ENCODE results near the gene ZDHHC11B. TPM values are rescaled to one million over a fixed set of nuclear protein-coding genes. Genes with fewer than 3 reads are reported as not detected.
"Not testable (repeated sequence)": the region's sequence is repeated elsewhere in the genome, so short reads cannot be mapped to it uniquely, and the experiment has no call there.

ZDHHC11B gene, protein sequence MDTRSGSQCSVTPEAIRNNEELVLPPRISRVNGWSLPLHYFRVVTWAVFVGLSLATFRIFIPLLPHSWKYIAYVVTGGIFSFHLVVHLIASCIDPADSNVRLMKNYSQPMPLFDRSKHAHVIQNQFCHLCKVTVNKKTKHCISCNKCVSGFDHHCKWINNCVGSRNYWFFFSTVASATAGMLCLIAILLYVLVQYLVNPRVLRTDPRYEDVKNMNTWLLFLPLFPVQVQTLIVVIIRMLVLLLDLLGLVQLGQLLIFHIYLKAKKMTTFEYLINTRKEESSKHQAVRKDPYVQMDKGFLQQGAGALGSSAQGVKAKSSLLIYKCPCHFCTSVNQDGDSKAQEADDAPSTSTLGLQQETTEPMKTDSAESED
- total RNA-seq (0.71 TPM), polyA plus RNA-seq (2.2 TPM)
- long read RNA-seq, donor 1: 0 reads
- long read RNA-seq, donor 2: 0 reads
- long read RNA-seq, donor 3, partial matches to known transcripts: 0 of 1 reads
- long read RNA-seq, donor 3, other reads (novel, unspliced or antisense): 0 of 1 reads
- long read RNA-seq, donor 4: 0 reads
- long read RNA-seq, donor 5: 0 reads
- long read RNA-seq, donor 6: 0 reads
- long read RNA-seq, donor 7, partial matches to known transcripts: 0 of 1 reads
- long read RNA-seq, donor 7, other reads (novel, unspliced or antisense): 0 of 1 reads
- long read RNA-seq, donor 8: 0 reads
- long read RNA-seq, donor 9: 0 reads
- long read RNA-seq, donor 10: 0 reads

DNA sequence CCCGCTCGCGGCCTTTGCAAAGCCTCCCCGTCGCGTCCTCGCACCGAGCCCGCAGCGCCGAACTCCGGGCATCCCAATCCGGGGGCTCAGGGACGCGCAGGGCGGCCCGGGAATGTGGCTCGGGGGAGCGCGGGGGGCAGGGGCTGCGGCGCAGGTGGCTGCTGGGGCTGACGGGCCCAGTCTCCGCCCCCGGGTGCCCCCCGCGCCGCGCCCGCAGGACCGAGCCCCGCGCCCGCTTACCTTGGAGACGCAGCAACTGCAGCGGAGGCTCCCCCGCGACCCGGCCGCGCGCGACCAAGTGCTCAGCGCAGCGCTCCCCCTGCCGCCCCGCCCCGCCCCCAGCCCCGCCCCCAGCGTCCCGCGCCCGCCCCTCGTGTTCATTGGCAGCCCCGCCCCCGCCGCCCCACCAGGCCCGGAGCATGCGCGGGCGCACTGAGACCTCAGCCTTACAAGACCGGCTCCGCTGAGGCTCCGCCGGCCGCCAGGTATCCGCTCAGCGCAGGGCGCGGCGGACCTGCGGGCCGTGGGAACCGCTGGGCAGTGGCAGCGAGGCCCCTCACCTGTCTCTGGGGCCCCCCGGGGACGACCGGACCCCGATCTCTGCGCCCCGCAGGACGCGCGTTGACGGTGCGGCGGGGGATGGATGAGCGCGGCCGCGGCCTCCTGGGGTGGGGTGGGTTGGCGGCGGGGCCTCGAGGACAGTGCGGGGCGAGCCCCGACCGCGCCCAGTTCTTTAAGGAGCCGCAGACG, at the start of gene ZDHHC11B:
Gene ZDHHC11B, minus strand, starts transcription at position 302 of the 750 bp plus-strand sequence. CDS start 17,810 bp downstream, outside the sequence.
- peaks cover 5 to 39% of the 10 kb centered on the region in 2 donors for H3K27me3 ChIP-seq (ENCODE audit: control insufficient read depth in 2 of 2, insufficient read depth in 1 of 2, low read length in 1 of 2)
- H3K9me3 ChIP-seq (ENCODE audit: control insufficient read depth in 2 of 2, insufficient read depth in 1 of 2, low read length in 1 of 2); H3K4me1 ChIP-seq (ENCODE audit: control insufficient read depth in 2 of 2, insufficient read depth in 2 of 2, low read length in 2 of 2); H3K27ac ChIP-seq (ENCODE audit: low read depth in 1 of 2, low read length in 1 of 2); H3K36me3 ChIP-seq (ENCODE audit: control insufficient read depth in 2 of 2, insufficient read depth in 2 of 2, low read length in 1 of 2): not testable (repeated sequence)
- DNase-seq (ENCODE audit: low read depth in 6 of 9, low spot score in 9 of 9): peak; percentile 48 to 87 (median 73)
- H3K4me3 ChIP-seq (ENCODE audit: low read length in 2 of 2): peak within 1 kb of the TSS; percentile 24 to 71
- under 1% methylated on average over 101 of the region's 101 CpGs for WGBS

DNA sequence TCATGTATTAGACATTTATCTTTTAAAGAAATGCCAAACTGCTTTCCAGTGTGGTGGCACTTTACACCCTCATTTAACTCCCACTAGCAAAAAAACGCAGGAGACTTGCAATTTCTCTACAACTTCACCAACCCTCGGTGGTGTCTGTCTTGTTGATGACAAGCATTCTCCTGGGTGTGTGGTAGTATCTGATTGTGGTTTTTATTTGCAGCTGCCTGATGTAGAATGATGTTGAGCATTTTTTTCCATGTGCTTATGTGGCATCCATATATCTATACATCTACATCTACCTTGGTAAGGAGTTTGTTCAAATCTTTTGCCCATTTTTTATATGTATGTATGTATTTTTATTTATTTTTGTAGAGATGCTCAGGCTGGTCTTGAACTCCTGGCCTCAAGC, 49.5 kb upstream of the ZDHHC11B start:
- H3K9me3 ChIP-seq (ENCODE audit: control insufficient read depth in 2 of 2, insufficient read depth in 1 of 2, low read length in 1 of 2); H3K27ac ChIP-seq (ENCODE audit: low read depth in 1 of 2, low read length in 1 of 2); H3K4me3 ChIP-seq (ENCODE audit: low read length in 2 of 2); H3K4me1 ChIP-seq (ENCODE audit: control insufficient read depth in 2 of 2, insufficient read depth in 2 of 2, low read length in 2 of 2); DNase-seq (ENCODE audit: low read depth in 6 of 9, low spot score in 9 of 9); H3K27me3 ChIP-seq (ENCODE audit: control insufficient read depth in 2 of 2, insufficient read depth in 1 of 2, low read length in 1 of 2); H3K36me3 ChIP-seq (ENCODE audit: control insufficient read depth in 2 of 2, insufficient read depth in 2 of 2, low read length in 1 of 2): not testable (repeated sequence)
- WGBS: 78% methylated on average over 2 of the region's 2 CpGs

- H3K4me3 ChIP-seq (ENCODE audit: low read length in 2 of 2); H3K27me3 ChIP-seq (ENCODE audit: control insufficient read depth in 2 of 2, insufficient read depth in 1 of 2, low read length in 1 of 2); DNase-seq (ENCODE audit: low read depth in 6 of 9, low spot score in 9 of 9); H3K36me3 ChIP-seq (ENCODE audit: control insufficient read depth in 2 of 2, insufficient read depth in 2 of 2, low read length in 1 of 2); H3K9me3 ChIP-seq (ENCODE audit: control insufficient read depth in 2 of 2, insufficient read depth in 1 of 2, low read length in 1 of 2); H3K27ac ChIP-seq (ENCODE audit: low read depth in 1 of 2, low read length in 1 of 2); H3K4me1 ChIP-seq (ENCODE audit: control insufficient read depth in 2 of 2, insufficient read depth in 2 of 2, low read length in 2 of 2): not testable (repeated sequence)
- 97% methylated on average over 17 of the region's 19 CpGs for WGBS
Measured at GRCh38 chr5:828194-828593, 43.7 kb upstream of the ZDHHC11B start.

DNA sequence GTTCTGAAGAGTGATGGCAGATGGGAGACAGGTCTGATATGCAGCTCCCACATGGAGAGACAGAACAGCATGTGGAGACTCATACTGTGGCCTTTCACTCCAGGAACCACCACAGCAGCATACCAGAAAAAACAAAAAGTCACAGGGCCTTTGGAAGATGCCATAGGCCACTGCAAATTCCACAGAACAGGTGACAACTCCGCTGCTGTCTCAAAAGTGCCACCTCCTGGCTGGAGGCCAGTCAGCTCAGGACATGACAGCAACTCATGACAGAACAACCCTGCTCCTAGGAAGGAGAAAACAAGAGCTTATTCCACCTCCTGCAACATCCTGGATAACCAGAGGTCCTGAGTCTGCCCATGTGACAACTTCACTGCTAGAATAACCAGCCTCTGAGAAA, 41.0 kb upstream of the ZDHHC11B start:
- H3K4me1 ChIP-seq (ENCODE audit: control insufficient read depth in 2 of 2, insufficient read depth in 2 of 2, low read length in 2 of 2); H3K27me3 ChIP-seq (ENCODE audit: control insufficient read depth in 2 of 2, insufficient read depth in 1 of 2, low read length in 1 of 2); H3K4me3 ChIP-seq (ENCODE audit: low read length in 2 of 2); H3K27ac ChIP-seq (ENCODE audit: low read depth in 1 of 2, low read length in 1 of 2); H3K9me3 ChIP-seq (ENCODE audit: control insufficient read depth in 2 of 2, insufficient read depth in 1 of 2, low read length in 1 of 2); DNase-seq (ENCODE audit: low read depth in 6 of 9, low spot score in 9 of 9); H3K36me3 ChIP-seq (ENCODE audit: control insufficient read depth in 2 of 2, insufficient read depth in 2 of 2, low read length in 1 of 2): not testable (repeated sequence)
- WGBS: 65% methylated on average over 1 of the region's 1 CpG

GRCh38 chr5:821504-821903, 37.0 kb upstream of the ZDHHC11B start:
- DNase-seq (ENCODE audit: low read depth in 6 of 9, low spot score in 9 of 9): no peak
- no peaks in the 10 kb centered on the region for H3K4me1 ChIP-seq (ENCODE audit: control insufficient read depth in 2 of 2, insufficient read depth in 2 of 2, low read length in 2 of 2)

DNA sequence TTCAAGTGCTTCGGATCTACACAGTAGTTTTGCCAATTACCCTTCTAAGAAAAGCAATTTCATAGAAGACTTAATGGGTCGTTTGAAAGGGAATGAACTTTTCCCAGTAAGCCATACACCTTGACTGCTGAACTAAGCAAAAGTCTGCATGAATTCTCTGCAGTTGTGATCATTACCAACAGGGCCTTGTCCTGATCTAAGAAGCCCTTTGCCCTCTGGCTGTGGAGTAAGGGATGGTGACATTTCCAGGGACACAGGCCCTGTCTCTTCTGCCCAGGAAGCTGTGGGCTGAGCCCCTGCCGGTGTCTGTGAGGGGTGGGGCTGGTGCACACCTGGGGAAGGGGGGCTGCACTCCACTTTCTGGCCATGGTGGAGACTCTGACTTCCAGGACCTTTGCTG, 35.7 kb upstream of the ZDHHC11B start:
- WGBS: 73% methylated on average over 3 of the region's 3 CpGs

More at GRCh38 chr5:821504-821903, 37.0 kb upstream of the ZDHHC11B start:
- Histone ChIP-seq H3K27me3 (ENCODE audit: control insufficient read depth in 2 of 2, insufficient read depth in 1 of 2, low read length in 1 of 2) (no peaks in the 10 kb centered on the region), H3K9me3 (ENCODE audit: control insufficient read depth in 2 of 2, insufficient read depth in 1 of 2, low read length in 1 of 2) (no peaks in the 10 kb centered on the region), H3K27ac (ENCODE audit: low read depth in 1 of 2, low read length in 1 of 2) (no peak overlapping the region), H3K4me3 (ENCODE audit: low read length in 2 of 2) (no peak overlapping the region), H3K36me3 (ENCODE audit: control insufficient read depth in 2 of 2, insufficient read depth in 2 of 2, low read length in 1 of 2) (no peaks in the 10 kb centered on the region)
- WGBS: 94% methylated on average over 8 of the region's 8 CpGs

DNA sequence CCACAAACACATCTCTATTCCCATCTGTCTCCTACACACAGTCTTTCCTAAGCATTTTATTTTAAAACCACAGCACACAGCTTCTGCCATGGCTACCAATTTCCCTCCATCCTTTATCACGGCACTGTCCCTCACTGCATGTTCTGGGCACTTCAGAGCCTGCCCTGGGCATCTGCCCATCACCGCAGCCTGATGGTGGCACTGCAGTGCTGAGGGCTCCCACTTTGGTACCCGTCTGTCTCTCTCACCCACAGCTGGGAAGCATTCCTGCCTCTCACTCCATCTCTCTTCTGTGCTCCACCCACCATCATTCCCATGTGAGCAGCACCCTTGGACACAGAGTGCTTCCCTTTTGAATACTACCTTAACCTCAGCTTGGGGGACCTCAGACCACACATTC, 34.5 kb upstream of the ZDHHC11B start:
- H3K27me3 ChIP-seq (ENCODE audit: control insufficient read depth in 2 of 2, insufficient read depth in 1 of 2, low read length in 1 of 2): no peaks in the 10 kb centered on the region
- H3K36me3 ChIP-seq (ENCODE audit: control insufficient read depth in 2 of 2, insufficient read depth in 2 of 2, low read length in 1 of 2): no peaks in the 10 kb centered on the region
- H3K9me3 ChIP-seq (ENCODE audit: control insufficient read depth in 2 of 2, insufficient read depth in 1 of 2, low read length in 1 of 2): peaks cover 0 to 3% of the 10 kb centered on the region in 2 donors
- H3K4me3 ChIP-seq (ENCODE audit: low read length in 2 of 2): no peak overlapping the region
- H3K27ac ChIP-seq (ENCODE audit: low read depth in 1 of 2, low read length in 1 of 2): no peak overlapping the region
- WGBS: 96% methylated on average over 3 of the region's 3 CpGs
- H3K4me1 ChIP-seq (ENCODE audit: control insufficient read depth in 2 of 2, insufficient read depth in 2 of 2, low read length in 2 of 2): no peaks in the 10 kb centered on the region
- DNase-seq (ENCODE audit: low read depth in 6 of 9, low spot score in 9 of 9): no peak

More for the DNA sequence above, 35.7 kb upstream of the ZDHHC11B start:
- Histone ChIP-seq H3K9me3 (ENCODE audit: control insufficient read depth in 2 of 2, insufficient read depth in 1 of 2, low read length in 1 of 2) (peaks cover 0 to 3% of the 10 kb centered on the region in 2 donors), H3K4me3 (ENCODE audit: low read length in 2 of 2) (no peak overlapping the region), H3K4me1 (ENCODE audit: control insufficient read depth in 2 of 2, insufficient read depth in 2 of 2, low read length in 2 of 2) (no peaks in the 10 kb centered on the region), H3K27ac (ENCODE audit: low read depth in 1 of 2, low read length in 1 of 2) (no peak overlapping the region), H3K36me3 (ENCODE audit: control insufficient read depth in 2 of 2, insufficient read depth in 2 of 2, low read length in 1 of 2) (no peaks in the 10 kb centered on the region), H3K27me3 (ENCODE audit: control insufficient read depth in 2 of 2, insufficient read depth in 1 of 2, low read length in 1 of 2) (no peaks in the 10 kb centered on the region)
- no peak for DNase-seq (ENCODE audit: low read depth in 6 of 9, low spot score in 9 of 9)

DNA sequence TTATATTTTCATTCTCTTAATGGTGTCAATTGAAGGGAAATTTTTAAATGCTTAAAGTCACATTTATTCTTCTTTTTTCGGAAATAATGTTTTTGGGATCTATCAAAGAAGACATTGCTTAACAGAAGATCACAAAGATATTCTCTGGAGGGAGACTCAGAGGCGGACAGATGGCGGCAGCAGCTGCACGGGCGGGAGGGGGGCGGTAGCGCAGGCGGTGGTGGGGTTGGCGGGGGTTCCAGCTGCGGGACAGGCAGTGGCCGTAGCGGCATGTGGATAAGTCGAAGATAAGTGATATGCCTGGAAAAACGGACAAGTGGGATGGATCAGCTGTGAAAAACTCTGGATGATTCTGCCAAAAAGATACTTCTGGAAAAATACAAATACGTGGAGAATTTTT, 31.6 kb upstream of the ZDHHC11B start:
- Histone ChIP-seq H3K27me3 (ENCODE audit: control insufficient read depth in 2 of 2, insufficient read depth in 1 of 2, low read length in 1 of 2) (no peaks in the 10 kb centered on the region), H3K4me3 (ENCODE audit: low read length in 2 of 2) (no peak overlapping the region), H3K36me3 (ENCODE audit: control insufficient read depth in 2 of 2, insufficient read depth in 2 of 2, low read length in 1 of 2) (no peaks in the 10 kb centered on the region), H3K9me3 (ENCODE audit: control insufficient read depth in 2 of 2, insufficient read depth in 1 of 2, low read length in 1 of 2) (peaks cover 0 to 3% of the 10 kb centered on the region in 2 donors), H3K27ac (ENCODE audit: low read depth in 1 of 2, low read length in 1 of 2) (no peak overlapping the region), H3K4me1 (ENCODE audit: control insufficient read depth in 2 of 2, insufficient read depth in 2 of 2, low read length in 2 of 2) (no peaks in the 10 kb centered on the region)
- WGBS: 98% methylated on average over 15 of the region's 15 CpGs
- DNase-seq (ENCODE audit: low read depth in 6 of 9, low spot score in 9 of 9): no peak

GRCh38 chr5:815449-815848, 30.9 kb upstream of the ZDHHC11B start:
- no peak overlapping the region for H3K4me3 ChIP-seq (ENCODE audit: low read length in 2 of 2)
- H3K4me1 ChIP-seq (ENCODE audit: control insufficient read depth in 2 of 2, insufficient read depth in 2 of 2, low read length in 2 of 2): no peaks in the 10 kb centered on the region
- DNase-seq (ENCODE audit: low read depth in 6 of 9, low spot score in 9 of 9): no peak
- peaks cover 0 to 3% of the 10 kb centered on the region in 2 donors for H3K9me3 ChIP-seq (ENCODE audit: control insufficient read depth in 2 of 2, insufficient read depth in 1 of 2, low read length in 1 of 2)
- no peaks in the 10 kb centered on the region for H3K27me3 ChIP-seq (ENCODE audit: control insufficient read depth in 2 of 2, insufficient read depth in 1 of 2, low read length in 1 of 2)
- no peak overlapping the region for H3K27ac ChIP-seq (ENCODE audit: low read depth in 1 of 2, low read length in 1 of 2)
- H3K36me3 ChIP-seq (ENCODE audit: control insufficient read depth in 2 of 2, insufficient read depth in 2 of 2, low read length in 1 of 2): no peaks in the 10 kb centered on the region
- 97% methylated on average over 3 of the region's 3 CpGs for WGBS
